NCI-H2171 treated with DMSO at 0.1 percent for 48 hours (cell line): ENCODE results near the gene UFC1.
A peak's percentile ranks its signal among the peaks of the same experiment; 100 is the strongest.

Experiments
- DNase-seq: peaks from one replicate; lab custom pipeline; 2025; lab: John Stamatoyannopoulos, UW

The UFC1 gene

DNA sequence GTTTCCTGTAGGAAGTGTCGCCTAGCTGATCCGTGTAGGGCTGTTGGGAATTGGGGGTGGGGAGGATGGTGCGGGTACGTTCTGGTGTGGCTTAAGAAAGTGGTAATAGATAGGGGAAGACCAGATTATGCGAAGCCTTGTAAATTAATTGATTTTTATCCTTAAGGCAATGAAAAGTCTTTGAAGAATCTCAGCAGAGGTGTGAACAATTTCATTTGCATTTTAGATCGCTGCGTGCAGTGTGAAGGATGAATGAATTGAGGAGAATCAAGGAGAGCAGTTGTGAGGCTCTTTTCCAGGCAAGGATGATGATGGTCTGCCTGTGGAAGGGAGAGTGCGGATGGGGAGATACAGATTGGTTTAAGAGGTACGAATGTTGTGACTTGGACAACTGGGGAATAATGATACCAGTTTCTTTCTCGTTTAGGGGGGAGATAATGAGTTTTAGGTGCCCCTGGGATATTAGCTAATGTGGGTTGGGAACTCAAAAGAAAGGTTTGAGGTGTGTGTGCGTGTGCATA, 20.5 kb upstream of the UFC1 start:
- DNase-seq, result no peak

GRCh38 chr1:161137881-161138280, 15.9 kb upstream of the UFC1 start:
- no peak for DNase-seq

DNA sequence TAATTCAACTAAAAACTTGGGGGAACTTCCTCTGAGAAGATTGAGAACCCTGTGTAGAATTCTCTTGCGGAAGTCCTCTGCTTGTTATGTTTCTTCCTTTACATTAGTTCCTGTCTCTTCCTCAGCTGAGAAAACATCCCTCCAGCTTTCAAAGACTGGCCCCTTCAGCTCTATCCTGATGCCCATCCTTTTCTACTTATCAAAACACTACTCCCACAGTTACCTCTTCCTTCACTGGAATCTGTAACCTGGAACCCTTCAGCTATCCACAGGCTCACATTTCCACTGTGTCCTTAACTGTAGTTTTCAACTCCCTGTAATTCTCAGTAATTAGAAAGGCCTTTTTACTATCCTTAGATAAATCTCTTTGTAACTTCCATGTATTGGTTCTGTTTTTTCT, 15.3 kb upstream of the UFC1 start:
- DNase-seq, result no peak

GRCh38 chr1:161139766-161140165, 14.0 kb upstream of the UFC1 start:
- peak; percentile 47 for DNase-seq

DNA sequence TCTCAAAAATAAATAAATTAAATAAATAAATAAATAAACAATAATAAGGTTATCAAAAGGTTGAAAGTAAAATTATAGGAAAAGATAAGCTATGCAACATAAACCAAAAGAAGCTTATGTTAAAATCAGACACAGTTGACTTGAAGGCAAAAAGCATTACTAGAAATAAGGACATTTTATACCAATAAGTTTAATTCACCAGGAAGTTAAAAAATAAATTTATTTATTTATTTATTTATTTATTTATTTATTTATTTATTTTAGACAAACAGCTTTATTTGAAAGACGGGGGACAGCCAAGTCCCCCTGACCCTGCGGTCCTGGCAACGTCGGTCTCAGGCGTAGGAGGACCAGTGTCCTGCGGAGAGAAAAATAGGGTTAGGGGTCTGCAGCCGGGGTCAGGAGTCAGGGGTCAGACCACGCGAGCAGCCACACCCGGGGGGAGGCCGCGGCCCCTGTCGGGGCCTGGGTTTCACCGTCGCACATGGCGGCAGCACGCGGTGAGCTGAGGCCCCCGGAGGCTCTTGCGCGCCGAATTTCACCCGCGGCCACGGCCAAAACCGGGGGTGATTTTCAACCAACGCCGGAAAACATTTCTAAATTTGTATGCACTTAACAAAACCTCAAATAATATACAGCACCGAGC, 12.9 kb upstream of the UFC1 start:
- DNase-seq, result no peak

GRCh38 chr1:161145832-161146231, 7.9 kb upstream of the UFC1 start:
- DNase-seq, result no peak

- DNase-seq, result no peak
These were observed 602 bp upstream of the UFC1 start for GRCh38 chr1:161153176-161153575.

DNA sequence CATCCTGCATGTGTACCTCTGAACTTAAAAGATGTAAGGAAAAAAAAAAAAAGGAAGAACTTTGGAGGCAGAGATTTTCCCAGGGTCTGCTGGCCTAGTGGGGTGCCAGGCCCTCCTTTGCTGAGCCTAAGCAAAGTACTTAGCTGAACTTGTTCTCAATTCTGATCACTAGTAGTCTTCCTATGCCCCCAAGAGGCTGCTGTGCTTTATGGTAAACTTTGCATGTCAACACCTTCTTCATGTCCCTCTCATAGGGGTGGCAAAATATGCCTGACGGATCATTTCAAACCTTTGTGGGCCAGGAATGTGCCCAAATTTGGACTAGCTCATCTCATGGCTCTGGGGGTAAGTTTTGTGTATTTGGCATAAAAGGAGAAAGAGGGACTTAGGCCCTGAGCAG, 4.1 kb downstream of the UFC1 start:
- no peak for DNase-seq

DNA sequence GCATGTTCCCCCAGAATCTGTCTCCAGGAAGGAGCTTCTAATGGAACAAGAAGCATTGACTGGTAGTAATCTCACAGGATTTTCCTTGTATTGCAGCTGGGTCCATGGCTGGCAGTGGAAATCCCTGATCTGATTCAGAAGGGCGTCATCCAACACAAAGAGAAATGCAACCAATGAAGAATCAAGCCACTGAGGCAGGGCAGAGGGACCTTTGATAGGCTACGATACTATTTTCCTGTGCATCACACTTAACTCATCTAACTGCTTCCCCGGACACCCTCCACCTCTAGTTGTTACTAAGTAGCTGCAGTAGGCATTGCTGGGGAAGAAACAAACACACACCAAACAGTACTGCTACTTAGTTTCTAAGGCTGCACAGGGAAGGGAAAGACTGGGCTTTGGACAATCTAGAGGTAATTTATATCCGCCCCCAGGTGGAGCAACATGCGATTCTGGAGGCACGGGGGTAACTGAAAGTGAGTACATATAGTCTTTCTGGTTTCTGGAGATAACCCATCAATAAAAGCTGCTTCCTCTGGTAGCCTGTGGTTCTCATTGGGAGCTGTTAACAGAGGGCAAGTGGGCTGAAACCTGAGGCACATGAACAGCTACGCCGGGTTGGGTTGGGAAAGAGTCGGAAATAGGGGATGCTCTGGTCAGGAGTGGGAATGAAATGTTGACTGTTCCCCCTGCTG, 4.7 kb downstream of the UFC1 start:
- no peak for DNase-seq

DNA sequence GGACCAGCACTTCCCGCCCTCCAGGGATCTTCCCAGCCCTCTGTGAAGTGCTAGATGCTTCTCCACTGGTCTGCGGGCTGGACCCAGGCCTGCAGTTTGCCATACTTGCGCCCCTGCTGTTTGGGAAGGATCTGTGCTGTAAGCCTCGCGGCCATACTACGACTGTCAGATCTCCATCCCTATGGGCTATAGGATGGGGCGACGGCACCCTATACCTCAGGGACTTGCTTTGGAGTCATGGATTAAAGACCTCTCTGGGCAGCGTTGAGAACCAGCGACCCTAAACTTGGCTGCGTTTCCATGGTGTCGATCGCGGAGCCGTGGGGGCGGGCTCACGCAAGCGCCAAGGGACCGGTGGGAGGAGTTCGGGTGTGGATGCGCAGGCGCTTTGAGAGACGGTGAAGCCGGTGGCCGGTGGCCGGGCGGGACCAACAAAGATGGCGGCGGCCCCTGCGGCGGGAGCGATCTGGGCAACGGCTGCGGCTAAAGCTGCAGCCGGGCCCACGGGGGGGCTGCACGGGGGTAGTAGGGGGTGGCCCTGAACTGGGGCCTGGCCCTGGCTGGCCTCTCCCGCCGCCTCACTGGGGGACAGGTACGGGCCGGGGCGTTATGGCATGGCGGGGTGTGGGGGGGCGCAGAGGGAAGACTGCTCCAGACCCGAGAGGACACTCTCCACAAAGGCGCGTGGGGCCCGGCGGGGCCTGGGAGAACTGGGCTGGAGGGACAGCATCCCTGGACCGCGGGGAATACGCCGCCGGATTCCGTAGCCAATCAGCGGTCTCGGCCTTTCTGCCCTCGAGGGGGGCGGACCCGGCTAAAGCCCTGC, 5.5 kb downstream of the UFC1 start, which contains the start of gene USP21:
Gene USP21 (plus strand): TSS at position 414 of the 826 bp plus-strand sequence. CDS start 1,141 bp downstream, outside the sequence.
- peak; percentile 89 for DNase-seq

GRCh38 chr1:161159913-161160243, 6.1 kb downstream of the UFC1 start:
- no peak for DNase-seq

DNA sequence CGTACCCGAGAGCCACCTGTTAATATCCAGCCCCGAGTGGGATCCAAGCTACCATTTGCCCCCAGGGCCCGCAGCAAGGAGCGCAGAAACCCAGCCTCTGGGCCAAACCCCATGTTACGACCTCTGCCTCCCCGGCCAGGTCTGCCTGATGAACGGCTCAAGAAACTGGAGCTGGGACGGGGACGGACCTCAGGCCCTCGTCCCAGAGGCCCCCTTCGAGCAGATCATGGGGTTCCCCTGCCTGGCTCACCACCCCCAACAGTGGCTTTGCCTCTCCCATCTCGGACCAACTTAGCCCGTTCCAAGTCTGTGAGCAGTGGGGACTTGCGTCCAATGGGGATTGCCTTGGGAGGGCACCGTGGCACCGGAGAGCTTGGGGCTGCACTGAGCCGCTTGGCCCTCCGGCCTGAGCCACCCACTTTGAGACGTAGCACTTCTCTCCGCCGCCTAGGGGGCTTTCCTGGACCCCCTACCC, 6.9 kb downstream of the UFC1 start:
- DNase-seq, result no peak

DNA sequence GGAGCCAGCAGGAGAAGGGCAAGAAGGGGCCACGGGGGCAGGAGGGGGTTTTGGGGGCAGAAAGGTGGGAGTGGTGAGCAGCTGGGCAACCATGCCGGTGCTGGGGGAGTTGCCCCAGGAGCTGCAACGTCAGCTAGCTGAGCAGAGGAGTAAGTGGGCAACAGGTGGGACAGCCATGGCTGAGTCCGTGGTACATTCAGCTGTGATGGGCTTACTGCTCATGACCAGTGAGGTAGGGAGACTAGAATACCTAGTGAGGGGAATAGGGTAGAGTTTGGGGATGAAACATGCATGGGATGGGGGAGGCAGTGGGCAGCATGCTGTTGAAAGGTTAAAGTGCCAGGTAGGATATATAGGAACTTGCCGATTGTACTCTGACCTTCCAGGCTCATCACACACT, 7.9 kb downstream of the UFC1 start:
- DNase-seq, result no peak

DNA sequence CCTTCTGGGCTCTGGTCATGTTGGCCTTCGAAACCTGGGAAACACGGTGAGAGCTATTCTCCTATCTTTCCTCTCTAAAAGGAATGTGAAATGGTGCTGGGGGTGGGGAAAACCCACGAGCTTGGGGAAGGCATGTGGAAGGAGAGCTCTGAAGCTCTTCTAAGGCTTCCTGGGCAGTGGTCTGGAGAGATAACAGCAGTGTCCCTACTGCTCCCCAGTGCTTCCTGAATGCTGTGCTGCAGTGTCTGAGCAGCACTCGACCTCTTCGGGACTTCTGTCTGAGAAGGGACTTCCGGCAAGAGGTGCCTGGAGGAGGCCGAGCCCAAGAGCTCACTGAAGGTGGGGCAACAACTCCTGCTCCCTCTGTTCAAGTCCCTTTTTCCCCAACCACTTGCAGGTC, 8.3 kb downstream of the UFC1 start:
- no peak for DNase-seq

DNA sequence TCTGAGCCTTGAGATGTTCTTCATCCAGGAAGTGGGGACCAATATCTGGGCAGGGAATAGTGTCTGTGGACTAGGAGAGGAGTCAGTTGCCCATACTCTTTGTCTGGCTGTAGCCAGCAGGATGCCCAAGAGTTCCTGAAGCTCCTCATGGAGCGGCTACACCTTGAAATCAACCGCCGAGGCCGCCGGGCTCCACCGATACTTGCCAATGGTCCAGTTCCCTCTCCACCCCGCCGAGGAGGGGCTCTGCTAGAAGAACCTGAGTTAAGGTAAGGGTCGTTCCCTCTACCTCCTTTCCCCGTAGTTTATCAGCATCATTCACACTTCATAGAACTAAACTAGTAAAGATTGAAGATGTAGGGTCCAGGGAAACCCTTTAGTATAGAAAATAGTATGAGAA, 9.0 kb downstream of the UFC1 start:
- no peak for DNase-seq

DNA sequence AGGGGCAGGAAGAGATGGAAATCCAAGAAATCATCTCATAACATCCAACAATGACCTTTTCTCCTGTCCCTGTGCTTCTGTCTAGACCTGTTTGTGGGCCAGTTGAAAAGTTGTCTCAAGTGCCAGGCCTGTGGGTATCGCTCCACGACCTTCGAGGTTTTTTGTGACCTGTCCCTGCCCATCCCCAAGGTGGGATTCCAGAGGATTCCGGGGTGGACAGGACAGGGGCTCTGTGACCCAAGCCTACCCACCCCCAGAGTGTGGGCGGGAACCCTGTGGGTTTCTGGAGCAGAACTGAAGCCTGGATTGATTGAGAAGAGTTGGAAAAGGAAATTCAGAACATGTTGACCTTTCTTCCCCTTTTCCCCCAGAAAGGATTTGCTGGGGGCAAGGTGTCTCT, 10.0 kb downstream of the UFC1 start:
- no peak for DNase-seq

DNA sequence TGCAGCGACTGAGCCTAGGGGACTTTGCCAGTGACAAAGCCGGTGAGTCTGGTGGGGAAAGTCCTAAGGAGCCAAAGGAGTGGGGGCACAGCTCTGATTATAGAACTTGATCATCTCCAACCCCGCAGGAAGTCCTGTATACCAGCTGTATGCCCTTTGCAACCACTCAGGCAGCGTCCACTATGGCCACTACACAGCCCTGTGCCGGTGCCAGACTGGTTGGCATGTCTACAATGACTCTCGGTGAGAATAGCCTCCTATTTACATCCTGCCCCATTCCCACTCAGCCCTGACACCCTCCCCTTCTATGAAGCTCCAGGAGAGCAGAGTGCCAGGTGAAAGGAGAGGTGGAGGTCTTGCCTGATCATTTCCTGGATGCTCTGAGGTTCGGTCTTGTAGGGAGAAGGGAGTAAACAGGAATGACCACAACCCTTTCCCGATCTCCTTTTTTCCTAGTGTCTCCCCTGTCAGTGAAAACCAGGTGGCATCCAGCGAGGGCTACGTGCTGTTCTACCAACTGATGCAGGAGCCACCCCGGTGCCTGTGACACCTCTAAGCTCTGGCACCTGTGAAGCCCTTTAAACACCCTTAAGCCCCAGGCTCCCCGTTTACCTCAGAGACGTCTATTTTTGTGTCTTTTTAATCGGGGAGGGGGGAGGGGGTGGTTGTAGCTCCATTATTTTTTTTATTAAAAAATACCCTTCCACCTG, 11.3 kb downstream of the UFC1 start:
- no peak for DNase-seq

DNA sequence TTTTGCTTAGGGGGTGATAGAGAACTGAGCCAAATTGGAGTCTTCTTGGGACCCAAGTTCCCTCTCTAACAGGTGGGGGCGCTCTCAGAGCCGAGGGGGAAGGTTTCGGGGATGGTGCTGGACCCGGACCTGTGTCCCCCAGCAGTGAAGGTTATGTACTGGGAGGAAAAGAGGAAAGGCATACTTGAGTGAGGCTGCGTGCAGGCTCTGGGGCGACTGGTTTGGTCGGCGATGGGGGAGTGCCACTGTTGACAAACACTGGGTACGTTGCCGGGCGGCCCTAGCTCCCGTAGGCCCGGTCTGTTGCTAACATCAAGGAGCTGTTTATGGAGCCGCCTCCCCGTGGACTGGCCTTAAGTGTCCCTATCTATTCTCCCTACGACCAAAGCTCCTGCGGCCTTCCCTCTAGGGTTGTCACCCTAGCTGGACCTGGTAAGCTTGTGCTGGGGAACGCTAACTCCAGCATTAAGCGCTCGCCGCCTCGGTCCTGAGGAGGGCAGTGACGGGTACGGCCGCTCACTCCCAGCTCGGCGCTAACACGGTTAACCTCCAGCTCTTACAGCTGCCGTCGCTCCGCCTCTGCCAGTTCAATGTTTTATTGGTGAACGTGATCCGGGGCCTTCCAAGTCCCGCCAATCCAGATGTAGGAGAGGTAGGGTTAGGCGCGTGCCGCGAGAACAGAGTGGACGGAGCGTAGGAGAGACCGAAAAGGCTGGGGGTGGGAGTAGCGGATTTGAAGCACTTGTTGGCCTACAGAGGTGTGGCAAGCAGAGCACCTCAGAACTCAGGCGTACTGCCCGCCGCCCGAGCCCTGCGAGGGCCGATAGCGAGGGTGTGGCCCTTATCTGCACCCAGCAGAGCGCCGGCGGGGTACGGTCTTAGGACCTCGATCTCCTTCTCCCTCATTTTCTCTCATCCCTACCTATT, 12.2 kb downstream of the UFC1 start, which contains the start of gene PPOX:
Gene PPOX (plus strand): TSS at position 685 of the 927 bp plus-strand sequence. CDS start 422 bp downstream, outside the sequence.
- peak; percentile 98 for DNase-seq

GRCh38 chr1:161166669-161167548, 13.1 kb downstream of the UFC1 start:
- peak; percentile 22 for DNase-seq

- no peak for DNase-seq
These were observed 15.1 kb downstream of the UFC1 start for GRCh38 chr1:161168906-161169305.
